Stimulated activated CD4-positive, alpha-beta T cell treated with anti-CD3 and anti-CD28 coated beads, Interleukin-15, amount 100 ng/mL, for 48 hours (primary cell): ENCODE data around the gene OVOL2.
"Not testable (repeated sequence)": the region's sequence is repeated elsewhere in the genome, so short reads cannot be mapped to it uniquely, and the experiment has no call there.

Source experiments
- DNase-seq, 2 donors: peaks; one replicate each; pipeline ENCODE4 v3.0.0-alpha.2; 2020; ENCODE audit warnings: low read depth in 2 of 2

OVOL2 gene

DNA sequence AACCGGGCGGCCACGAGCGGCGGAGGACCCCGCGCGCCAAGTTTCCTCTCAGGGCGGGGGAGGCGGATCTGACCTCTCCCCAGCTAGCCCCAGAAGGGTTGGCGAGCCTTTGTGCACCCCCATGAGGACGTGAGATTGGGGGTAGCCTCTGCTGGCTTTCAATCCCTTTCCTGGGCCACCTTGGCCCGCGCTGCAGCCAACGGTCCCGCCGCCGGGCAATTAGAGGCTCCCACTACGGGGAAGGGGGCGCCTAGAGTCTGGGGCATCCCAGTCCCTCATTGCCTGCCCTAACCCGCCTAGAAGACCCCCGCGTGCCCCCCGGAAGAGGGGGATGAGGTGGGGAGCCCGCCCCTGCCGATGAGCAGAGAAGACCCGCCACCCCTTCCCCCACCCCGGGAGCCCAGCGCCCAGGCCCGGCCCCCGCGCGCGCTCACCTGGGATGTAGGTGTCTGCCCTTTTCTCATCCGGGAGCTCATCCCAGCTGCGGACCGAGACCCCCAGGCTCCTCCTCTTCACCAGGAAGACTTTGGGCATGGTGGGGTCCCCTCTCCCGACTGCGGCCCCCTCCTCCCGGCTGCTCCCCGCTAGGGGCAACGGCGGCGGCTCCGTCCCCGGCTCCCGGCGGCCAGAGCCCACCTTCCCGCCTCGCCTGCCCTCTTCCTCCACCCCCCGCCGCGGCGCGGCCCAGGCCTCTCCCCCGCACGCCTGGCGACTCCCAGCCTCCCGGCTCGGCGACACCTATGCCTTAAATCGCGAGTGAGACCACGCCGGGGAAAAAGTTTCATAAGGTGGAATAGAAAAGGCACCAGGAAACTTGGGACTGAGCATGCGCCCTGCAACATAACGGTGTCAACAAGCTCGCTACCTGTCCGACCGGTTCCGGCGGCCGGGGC is at the start of gene OVOL2:
TSS of gene OVOL2 (minus strand) at position 816 of the 893 bp plus-strand sequence. CDS start at position 534, 282 bp downstream.
- DNase-seq: no peak

DNA sequence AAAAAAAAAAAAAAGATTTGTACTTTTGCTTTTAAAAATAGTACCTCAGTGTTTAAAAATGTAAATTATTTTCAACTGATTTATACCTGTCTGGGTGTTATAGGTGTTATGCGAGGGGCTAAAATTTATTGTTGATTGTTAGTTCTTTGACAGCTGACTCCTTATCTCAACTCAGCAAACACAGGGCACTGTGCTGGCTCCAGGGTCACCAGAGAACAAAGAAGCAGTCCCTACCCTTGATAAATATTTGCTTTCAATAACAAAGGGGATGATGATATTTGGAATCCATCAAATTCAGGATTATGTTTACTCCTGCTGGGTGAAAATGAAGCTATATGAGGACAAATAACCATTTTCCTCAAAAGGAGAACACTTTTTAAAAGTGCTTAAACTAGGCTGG is 45.8 kb upstream of the OVOL2 start:
- DNase-seq: no peak

DNA sequence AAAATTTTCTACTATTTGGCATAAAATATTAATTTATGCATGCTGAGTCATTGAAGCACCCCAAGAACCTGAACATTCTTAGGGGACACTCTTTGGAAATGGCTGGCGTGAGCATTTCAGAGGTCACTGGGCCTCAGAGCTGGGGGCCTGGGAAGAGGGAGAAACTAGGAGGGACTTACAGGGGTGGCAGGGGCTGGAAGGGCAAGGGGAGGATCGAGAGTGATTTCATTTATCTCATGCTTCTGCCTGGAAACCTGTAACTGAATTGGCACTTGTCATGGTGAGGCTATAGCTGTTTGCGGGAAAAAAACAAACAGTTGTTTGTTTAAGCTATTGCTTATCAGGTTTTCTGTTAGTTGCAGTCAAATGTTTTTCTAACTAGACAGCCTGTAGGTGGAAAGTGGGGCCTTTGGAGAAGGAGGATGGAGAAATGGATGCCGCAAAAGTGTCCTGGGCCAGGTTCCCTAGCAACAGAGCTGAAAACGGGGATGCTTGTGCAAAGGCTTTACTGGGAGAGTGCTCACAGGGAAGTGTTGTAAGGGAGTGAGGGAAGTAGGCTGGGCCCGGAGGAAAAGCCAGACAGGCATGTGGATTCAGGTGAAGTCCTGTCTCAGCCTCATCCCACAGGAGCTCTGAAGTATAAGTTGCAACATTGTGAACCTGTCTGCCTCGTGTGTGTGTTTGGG is 43.6 kb upstream of the OVOL2 start:
- DNase-seq: no peak

DNA sequence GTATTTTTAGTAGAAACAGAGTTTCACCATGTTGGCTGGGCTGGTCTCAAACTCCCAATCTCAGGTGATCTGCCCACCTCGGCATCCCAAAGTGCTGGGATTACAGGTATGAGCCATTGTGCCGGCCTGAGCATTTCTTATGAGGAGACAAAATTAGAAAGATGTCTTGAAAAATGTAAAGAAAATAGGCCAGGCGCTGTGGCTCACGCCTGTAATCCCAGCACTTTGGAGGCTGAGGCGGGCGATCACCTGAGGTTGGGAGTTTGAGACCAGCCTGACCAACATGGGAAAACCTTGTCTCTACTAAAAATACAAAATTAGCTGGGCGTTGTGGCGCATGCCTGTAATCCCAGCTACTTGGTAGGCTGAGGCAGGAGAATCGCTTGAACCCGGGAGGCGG is 42.9 kb upstream of the OVOL2 start:
- not testable (repeated sequence) for DNase-seq

DNA sequence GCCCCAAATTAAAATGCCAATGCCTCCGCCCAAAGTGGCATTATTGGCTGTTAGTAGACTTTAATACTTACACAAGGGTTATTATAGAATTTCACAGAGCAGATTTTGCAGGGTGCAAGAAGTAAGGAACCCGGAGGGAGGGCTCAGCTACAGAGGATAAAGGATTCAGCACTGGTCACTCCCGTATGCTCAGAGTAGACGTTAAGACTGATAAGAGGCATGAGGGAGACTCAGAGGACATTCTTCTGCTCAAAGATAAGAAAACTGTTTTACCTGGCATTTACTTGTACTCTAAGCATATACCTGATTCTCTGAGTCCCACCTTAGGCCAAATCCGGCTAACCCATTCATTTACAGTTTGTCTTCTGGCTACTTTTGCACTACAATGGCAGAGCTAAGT is 36.5 kb upstream of the OVOL2 start:
- no peak for DNase-seq

DNA sequence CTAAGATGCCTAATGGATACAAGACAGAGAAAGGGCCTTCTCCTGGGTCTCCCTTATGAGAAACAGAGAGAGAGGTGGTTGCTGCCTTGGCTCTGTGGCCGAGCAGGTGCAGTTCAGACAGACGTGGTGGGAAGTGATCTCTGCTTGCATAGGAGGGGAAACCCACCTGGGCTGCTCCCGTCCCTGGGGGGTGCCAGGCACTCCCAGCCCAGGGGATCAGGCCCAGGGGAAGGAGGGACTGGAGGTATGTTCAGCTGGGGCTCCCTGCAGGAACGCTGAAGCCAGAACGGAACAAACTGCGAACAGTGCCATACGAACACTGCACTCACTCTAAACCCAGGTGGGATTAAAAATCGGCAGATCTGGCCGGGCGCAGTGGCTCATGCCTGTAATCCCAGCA is 35.7 kb upstream of the OVOL2 start:
- DNase-seq: no peak

DNA sequence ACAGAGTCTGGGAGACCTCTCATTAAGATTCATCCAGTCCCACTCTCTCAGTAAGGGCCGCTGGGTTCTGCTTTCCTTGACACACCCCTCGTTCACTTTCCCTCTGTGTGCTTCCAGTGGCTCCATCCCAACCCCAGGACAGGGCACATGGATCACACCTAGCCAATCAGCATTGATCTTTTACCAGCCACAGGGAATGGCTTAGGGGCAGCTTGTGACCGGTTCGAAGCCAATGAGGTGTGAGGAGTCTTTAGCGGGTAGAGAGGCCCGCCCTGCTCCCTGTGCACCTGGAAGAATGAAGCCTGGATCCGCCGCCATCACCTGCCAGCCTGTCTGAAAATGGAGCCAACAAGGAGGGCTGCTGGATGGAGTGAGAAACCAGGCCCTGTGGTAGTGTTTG is 35.2 kb upstream of the OVOL2 start:
- no peak for DNase-seq

DNA sequence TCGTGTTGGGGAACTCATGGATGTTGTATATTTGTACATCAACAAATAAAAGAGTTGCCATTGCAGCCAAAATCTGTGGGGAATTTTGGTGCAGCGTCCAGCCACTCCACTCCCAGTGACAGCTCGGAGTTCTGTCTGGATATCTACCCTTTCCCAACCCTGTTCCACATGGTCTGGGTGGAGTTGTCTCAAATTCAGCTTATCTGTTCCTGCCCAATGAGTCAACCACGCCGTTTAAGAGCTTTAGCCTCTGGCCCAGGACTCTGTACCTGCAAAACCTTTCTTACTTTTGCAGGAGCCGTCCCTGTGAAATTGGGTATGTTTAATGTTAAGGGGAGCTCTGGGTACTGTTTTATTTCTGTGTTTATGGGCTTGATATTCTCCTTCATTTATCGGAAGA is 33.9 kb upstream of the OVOL2 start:
- no peak for DNase-seq

DNA sequence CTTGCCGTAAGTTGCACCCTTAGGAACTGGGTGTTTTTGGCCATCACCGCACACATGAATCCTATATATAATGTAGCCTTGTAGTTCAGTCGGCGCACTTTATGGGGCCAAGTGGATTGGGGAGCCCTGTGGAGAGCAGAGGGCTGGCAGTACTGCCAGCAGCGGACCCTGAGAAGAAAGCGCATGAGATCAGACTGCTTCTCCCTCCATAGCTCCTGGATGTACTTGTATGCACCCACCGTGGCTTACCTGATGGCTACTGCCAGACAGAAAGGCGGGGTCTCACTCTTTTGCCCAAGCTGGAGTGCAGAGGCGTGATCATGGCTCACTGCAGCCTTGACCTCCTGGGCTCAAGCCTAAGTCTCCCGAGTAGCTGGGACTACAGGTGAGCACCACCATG is 32.8 kb upstream of the OVOL2 start:
- no peak for DNase-seq

DNA sequence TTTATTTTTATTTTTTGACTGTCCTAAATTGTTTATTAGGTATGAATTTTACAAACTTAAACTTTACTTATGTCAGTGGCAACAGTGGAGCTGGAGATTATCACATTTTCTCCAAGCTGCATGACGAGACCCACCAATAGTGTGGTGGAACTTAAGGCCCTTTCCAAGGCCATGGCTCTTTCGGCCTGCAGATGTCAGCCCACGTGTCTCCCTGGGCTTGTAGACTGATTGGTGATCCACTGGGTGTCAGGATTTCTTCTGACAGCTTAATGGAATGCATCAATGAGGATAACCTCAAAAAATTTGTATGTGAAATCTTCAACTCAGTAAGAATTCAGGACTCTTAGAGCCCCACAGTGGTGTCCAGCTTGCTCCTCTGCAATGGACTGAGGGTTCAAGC is 32.3 kb upstream of the OVOL2 start:
- DNase-seq: no peak

DNA sequence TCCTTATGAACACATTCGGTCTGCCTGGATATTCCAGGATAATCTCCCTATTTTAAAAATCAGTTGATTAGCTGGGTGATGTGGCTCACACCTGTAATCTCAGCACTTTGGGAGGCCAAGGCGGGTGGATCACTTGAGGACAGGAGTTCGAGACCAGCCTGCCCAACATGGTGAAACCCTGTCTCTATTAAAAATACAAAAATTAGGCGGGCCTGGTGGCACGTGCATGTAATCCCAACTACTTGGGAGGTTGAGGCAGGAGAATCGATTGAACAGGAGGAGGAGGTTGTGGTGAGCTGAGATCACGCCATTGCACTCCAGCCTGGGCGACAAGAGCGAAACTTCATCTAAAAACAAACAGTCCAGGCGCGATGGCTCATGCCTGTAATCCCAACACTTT is 31.1 kb upstream of the OVOL2 start:
- not testable (repeated sequence) for DNase-seq

DNA sequence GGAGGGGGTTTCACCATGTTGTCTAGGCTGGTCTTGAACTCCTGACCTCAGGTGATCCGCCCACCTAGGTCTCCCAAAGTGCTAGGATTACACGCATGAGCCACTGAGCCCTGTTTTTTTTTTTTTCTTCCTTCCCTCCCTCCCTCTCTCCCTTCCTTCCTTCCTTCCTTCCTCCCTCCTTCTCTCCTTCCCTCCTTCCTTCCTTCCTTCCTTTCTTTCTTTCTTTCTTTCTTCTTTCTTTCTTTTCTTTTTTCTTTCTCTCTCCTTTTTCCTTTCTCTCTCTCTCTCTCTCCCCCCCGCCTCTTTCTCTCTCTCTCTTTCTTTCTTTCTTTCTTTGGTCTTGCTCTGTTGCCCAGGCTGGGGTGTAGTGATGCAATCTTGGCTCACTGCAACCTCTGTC is 30.6 kb upstream of the OVOL2 start:
- DNase-seq: not testable (repeated sequence)

DNA sequence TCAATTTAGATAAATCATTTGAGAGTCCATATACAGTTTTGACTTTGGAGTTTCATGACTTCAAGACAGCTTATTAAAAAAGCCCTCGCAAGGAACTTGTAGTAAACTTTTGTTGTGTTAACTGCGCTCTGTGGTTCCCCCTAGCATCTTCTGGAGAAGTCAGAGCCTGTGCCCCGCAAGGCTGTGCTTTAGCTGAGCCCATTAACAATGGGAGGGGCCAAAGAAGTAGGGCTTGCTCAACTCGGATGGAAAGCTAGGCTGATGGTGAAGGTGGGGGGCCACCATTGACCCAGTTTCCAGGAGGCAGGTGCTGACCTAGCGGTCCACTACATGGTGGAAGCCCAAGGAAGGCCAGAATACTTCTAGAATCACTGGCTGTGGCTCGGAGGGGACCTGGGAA is 29.3 kb upstream of the OVOL2 start:
- DNase-seq: no peak

DNA sequence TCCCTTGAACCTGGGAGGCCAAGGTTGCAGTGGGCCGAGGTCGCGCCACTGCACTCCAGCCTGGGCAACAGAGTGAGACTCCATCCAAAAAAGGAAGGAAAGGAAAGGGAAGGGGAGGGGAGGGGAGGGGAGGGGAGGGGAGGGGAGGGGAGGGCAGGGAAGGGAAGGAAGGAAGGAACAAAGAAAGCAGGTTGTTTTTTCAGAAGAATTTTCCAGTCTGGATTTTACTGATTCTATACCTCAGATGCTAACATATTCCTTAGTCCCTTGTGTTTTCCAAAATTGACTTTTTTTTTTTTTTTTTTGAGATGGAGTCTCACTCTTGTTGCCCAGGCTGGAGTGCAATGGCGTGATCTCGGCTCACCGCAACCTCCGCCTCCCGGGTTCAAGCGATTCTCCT is 23.1 kb upstream of the OVOL2 start:
- not testable (repeated sequence) for DNase-seq

DNA sequence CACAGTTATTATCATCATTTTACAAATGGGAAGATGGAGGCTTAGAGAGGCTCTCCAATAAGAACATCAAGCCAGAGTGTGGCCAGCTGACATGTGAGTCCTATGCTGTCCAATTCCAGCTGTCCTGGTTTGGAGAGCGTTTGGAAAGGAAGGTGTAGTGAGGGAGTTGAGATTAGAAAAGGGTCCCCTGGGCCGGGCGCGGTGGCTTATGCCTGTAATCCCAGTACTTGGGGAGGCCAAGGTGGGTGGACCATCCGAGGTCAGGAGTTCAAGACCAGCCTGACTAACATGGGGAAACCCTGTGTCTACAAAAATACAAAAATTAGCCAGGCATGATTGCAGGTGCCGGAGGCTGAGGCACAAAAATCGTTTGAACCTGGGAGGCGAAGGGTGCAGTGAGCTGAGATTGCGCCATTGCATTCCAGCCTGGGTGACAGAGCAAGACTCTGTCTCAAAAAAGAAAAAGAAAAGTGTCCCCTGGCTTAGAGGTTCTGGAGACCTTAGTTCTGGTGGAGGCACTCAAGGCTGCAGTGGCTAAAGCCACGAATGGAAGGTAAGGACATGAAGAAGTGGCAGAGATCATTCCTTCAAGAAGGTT is 22.1 kb upstream of the OVOL2 start:
- DNase-seq: no peak

DNA sequence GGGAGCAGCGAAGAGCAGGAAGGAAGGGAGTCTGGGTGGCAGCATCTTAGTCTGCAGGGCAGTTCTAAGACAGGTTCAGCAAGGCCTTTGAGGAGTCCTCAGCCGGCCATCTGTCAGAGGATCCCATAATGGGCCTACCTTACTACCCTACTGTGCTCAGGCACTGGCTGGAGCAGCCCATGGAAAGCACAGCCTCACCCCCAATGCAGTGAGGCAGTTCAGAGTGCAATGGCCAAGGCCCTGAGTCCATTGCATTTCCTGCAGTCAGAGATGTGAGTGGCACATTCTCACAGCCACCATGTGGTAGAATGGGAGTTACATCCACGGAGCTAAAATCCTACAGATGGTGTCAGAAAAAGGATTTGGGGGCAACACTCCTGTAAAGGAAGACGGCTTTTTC is 19.4 kb upstream of the OVOL2 start:
- no peak for DNase-seq

DNA sequence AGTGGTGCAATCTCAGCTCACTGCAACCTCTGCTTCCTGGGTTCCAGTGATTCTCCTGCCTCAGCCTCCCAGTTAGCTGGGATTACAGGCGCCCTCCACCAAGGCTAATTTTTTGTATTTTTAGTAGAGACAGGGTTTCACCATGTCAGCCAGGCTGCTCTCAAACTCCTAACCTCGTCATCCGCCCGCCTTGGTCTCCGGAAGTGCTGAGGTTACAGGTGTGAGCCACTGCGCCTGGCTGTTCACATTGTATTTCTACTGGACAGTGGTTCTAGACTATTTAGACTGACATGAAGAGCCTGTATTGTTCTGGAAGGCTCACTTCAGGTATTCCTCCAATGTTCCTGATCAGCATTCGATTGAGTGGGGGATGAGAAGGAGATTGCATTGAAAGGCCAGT is 14.8 kb upstream of the OVOL2 start:
- DNase-seq: no peak

DNA sequence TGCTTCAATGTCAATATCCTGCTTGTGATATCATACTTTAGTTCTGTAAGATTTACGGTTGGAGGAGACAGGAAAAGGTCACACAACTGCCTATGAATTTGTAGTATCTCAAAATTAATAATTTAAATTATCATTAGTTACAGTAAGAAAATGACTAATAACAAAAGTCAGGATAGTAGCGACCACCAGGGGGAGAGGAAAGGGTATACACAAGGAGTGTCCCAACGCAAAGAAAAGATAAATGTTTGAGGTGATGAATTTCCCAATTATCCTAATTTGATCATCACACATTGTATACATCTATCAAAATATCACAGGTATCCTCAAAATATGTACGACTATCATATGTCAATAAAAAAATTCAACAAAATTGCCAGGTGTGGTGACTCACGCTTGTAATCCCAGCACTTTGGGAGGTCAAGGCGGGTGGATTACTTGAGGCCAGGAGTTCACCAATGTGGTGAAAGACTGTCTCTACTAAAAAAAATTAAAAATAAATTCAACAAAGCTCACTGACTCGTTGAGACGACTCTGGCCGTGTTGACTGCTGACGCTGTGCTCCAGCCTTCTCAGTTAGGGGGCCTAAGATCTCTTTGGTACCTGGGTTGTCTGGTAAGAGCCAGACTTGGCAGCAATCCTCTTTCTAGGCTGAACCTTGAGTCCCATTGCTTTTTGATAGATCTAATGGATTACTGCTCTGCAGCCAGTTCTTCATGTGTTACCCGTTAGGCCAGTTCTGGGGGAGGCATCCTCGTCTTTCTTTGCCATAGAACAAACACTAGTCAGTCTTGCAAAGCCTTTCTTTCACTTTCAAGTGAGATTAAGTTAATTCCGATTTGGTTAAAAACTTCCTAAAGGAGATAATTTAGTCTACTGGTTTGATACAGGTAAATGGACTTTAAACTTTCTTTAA is 9.0 kb upstream of the OVOL2 start:
- DNase-seq: no peak

DNA sequence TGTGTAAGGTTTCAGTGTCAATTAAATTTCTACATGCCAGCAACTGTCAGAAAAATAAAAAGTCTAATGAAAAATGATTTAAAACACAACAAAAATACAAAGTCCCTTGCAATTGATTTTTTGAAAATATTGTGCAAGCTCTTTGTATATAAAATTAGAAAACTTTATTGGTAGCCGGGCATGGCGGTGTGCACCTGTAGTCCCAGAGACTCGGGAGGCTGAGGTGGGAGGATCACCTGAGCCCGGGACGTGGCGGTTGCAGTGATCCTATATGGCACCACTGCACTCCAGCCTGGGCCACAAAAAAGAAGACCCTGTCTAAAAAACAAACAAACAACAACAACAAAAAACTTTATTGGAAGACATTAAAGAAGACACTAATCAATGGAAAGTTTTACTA is 6.0 kb upstream of the OVOL2 start:
- no peak for DNase-seq

DNA sequence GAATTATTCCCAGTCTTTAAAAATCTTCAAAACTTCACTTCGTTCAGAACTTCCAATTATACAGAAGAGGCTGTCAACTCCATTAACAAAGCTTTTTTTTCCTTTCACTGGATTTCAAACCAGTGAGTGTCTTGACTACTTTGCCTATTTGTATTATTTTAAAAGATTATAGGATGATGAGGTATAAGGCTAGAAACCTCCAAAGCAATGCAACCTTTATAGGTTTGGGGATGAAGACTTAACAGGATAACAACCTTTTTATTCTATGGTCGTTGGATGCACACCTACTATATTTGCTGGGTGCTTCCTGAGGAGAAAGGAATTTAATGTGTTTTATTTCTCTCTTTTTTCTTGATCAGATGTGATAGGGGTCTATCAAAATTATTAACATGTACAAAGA is 1.9 kb upstream of the OVOL2 start:
- no peak for DNase-seq

DNA sequence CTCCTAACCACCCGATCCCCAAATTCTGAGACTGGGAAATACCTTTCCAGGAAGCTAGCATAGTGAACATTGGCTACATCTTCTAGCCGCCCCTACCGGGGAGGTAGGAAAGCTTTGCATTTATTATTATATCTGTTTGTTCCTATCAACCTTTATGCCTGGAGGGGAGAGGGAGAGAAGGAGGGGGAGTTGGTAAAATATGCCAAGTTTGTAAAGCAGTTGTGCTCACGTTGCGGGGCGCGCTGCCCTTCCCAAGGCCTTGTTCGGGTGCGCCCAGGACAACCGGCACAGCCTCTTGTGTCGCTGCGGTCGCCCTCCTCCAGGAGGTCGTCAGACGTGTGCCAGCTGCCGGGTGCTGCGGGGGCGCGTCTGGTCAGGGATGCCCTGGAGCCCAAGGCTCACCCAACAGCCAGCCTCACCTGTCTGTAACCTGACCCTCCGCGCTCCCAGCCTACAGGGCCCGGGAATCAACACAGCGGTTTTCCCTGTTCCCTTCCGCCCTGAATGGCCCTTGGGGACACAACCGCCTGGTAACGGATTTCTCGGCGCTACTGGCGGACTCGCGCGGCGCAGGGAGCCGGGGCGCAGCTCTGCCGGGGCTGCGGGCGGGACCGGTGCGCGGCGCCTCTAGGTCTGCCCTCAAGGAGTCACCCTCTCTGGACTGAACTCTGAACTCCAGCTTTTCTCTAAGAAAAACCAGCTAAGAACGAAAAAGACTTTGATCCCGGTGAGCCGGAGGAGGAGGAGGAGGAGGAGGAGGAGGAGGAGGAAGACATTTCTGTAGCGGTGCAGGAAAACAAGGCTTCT is 1.1 kb upstream of the OVOL2 start:
- no peak for DNase-seq
